Neural crest cell (in vitro differentiated cells): Measurements from ENCODE around the gene HOXA6. TPM values are rescaled to one million over a fixed set of nuclear protein-coding genes. Genes with fewer than 3 reads are reported as not detected.

Experiments used
- DNase-seq: peaks from one replicate; pipeline ENCODE4 v3.0.0; 2021; ENCODE audit warnings: low read depth, mixed read lengths, low spot score
- H3K27ac Mint-ChIP-seq: one replicate; pipeline ENCODE4 v1.8.0; 2021; ENCODE audit warnings: mild to moderate bottlenecking, mixed read lengths; ENCODE audit not compliant: unreplicated experiment
- H3K27me3 Mint-ChIP-seq: 2 replicates; pipeline ENCODE4 v1.8.0; 2021; ENCODE audit warnings: low read depth, mild to moderate bottlenecking, mixed read lengths
- H3K36me3 Mint-ChIP-seq: 2 replicates; pipeline ENCODE4 v1.8.0; 2021; ENCODE audit warnings: low read depth, mild to moderate bottlenecking, mixed read lengths
- H3K4me1 Mint-ChIP-seq: 2 replicates; pipeline ENCODE4 v1.8.0; 2021; ENCODE audit warnings: mixed read lengths
- H3K4me3 Mint-ChIP-seq: one replicate; pipeline ENCODE4 v1.8.0; 2021; ENCODE audit warnings: mild to moderate bottlenecking, mixed read lengths
- H3K9me3 Mint-ChIP-seq: 2 replicates; pipeline ENCODE4 v1.8.0; 2021; ENCODE audit warnings: mixed read lengths
- CTCF ChIP-seq: fragments of 200-600 bp; sonication (generic); conservative IDR thresholded peaks from 2 replicates; pipeline ENCODE4 v1.5.0; 2021; ENCODE audit warnings: antibody characterized with exemption, mild to moderate bottlenecking
- total RNA-seq: library from RNA; stranded (reverse); gene quantifications from 2 replicates; pipeline ENCODE4 v1.2.1, GENCODE V29; 2021

The HOXA6 gene
- total RNA-seq, 1 donor from 2014 or later = 1.6 TPM

GRCh38 chr7:27148031-27148755, 619 bp upstream of the HOXA6 start:
- DNase-seq = no peak
- H3K27ac Mint-ChIP-seq = peak overlapping the region; percentile 81
- peak overlapping the region; percentile 84 for H3K4me3 Mint-ChIP-seq
- peaks cover 100% of the 10 kb centered on the region for H3K27me3 Mint-ChIP-seq
- H3K36me3 Mint-ChIP-seq = peaks cover 5% of the 10 kb centered on the region
- H3K9me3 Mint-ChIP-seq = peaks cover 4% of the 10 kb centered on the region
- no peak for TF ChIP-seq CTCF
- peaks cover 31% of the 10 kb centered on the region for H3K4me1 Mint-ChIP-seq

- peak overlapping the region; percentile 83 for H3K4me3 Mint-ChIP-seq
- peaks cover 4% of the 10 kb centered on the region for H3K9me3 Mint-ChIP-seq
- H3K27me3 Mint-ChIP-seq = peaks cover 100% of the 10 kb centered on the region
- TF ChIP-seq CTCF = no peak
- peaks cover 39% of the 10 kb centered on the region for H3K4me1 Mint-ChIP-seq
- no peak overlapping the region for H3K27ac Mint-ChIP-seq
- DNase-seq = no peak
- peaks cover 5% of the 10 kb centered on the region for H3K36me3 Mint-ChIP-seq
These were observed 929 bp downstream of the HOXA6 start for GRCh38 chr7:27146491-27147198.

- H3K4me1 Mint-ChIP-seq = peaks cover 34% of the 10 kb centered on the region
- H3K4me3 Mint-ChIP-seq = peak overlapping the region; percentile 83
- H3K27me3 Mint-ChIP-seq = peaks cover 100% of the 10 kb centered on the region
- DNase-seq = no peak
- H3K27ac Mint-ChIP-seq = peak overlapping the region; percentile 22
- TF ChIP-seq CTCF = no peak
- H3K36me3 Mint-ChIP-seq = peaks cover 5% of the 10 kb centered on the region
- peaks cover 4% of the 10 kb centered on the region for H3K9me3 Mint-ChIP-seq
These were observed 1.6 kb downstream of the HOXA6 start for GRCh38 chr7:27145914-27146412.

- no peak for DNase-seq
- H3K27me3 Mint-ChIP-seq = peaks cover 100% of the 10 kb centered on the region
- peaks cover 32% of the 10 kb centered on the region for H3K4me1 Mint-ChIP-seq
- no peak overlapping the region for H3K27ac Mint-ChIP-seq
- peak overlapping the region; percentile 83 for H3K4me3 Mint-ChIP-seq
- peaks cover 3% of the 10 kb centered on the region for H3K36me3 Mint-ChIP-seq
- TF ChIP-seq CTCF = no peak
- peaks cover 4% of the 10 kb centered on the region for H3K9me3 Mint-ChIP-seq
These were observed 2.2 kb downstream of the HOXA6 start for GRCh38 chr7:27145165-27145913.

GRCh38 chr7:27144781-27145164, 2.8 kb downstream of the HOXA6 start:
- Mint-ChIP-seq H3K27me3 (peaks cover 100% of the 10 kb centered on the region), H3K4me3 (peak overlapping the region; percentile 83), H3K4me1 (peaks cover 32% of the 10 kb centered on the region), H3K9me3 (peaks cover 4% of the 10 kb centered on the region), H3K27ac (no peak overlapping the region), H3K36me3 (peaks cover 3% of the 10 kb centered on the region)
- TF ChIP-seq CTCF = no peak
- DNase-seq = no peak
